SK-N-SH (cell line): ENCODE data around the gene CFAP221. TPM values are rescaled to one million over a fixed set of nuclear protein-coding genes. Genes with fewer than 3 reads are reported as not detected.

Experiments used
- CTCF ChIA-PET: fragments of 300-600, 350-600 bp; formaldehyde crosslinking; extraction: SDS; loops from one replicate; lab custom pipeline; 2021; lab: Yijun Ruan, JAX
- POLR2A ChIA-PET: fragments of 350-600 bp; sonication (Branson Sonifier 250); formaldehyde crosslinking; extraction: SDS; loops from one replicate; lab custom pipeline; 2020; ENCODE audit warnings: antibody characterized with exemption, inconsistent platforms; lab: Yijun Ruan, JAX
- DNase-seq: peaks from one replicate; pipeline ENCODE4 v3.0.0; 2012
- H2AFZ ChIP-seq: fragments of 200-600 bp; sonication (generic); 2 replicates; pipeline ENCODE4 v1.8.1; 2016; ENCODE audit warnings: antibody characterized with exemption, mild to moderate bottlenecking, low read depth
- H3F3A ChIP-seq: fragments of 200-600 bp; sonication (generic); replicated peaks from 2 replicates; pipeline ENCODE3; 2016; ENCODE audit warnings: antibody characterized with exemption, mild to moderate bottlenecking; ENCODE audit not compliant: insufficient read depth
- H3K27ac ChIP-seq, 2 experiments: fragments of 200-500 bp in 1 of 2; fragments of 200-600 bp in 1 of 2; sonication (Bioruptor generic) in 1 of 2; sonication (generic), shearing (Covaris generic) in 1 of 2; 2 replicates each; pipeline versions ENCODE4 v1.5.1 to v1.6.1; 2014 to 2016; ENCODE audit warnings: low read depth in 2 of 2, inconsistent platforms in 1 of 2, low read length in 1 of 2, mild to moderate bottlenecking in 1 of 2, mixed read lengths in 1 of 2
- H3K27me3 ChIP-seq: fragments of 200-600 bp; sonication (generic), shearing (Covaris generic); 2 replicates; pipeline ENCODE4 v1.6.1; 2016; ENCODE audit warnings: mixed run types; ENCODE audit not compliant: insufficient read depth
- H3K36me3 ChIP-seq, 2 experiments: fragments of 200-500 bp in 1 of 2; fragments of 200-600 bp in 1 of 2; sonication (Bioruptor generic) in 1 of 2; sonication (generic) in 1 of 2; replicated peaks in 1 of 2; 2 replicates each; pipeline versions ENCODE3 to v1.5.1; 2014 to 2016; ENCODE audit warnings: low read length in 1 of 2, mild to moderate bottlenecking in 1 of 2; ENCODE audit not compliant: insufficient read depth in 2 of 2, control insufficient read depth in 1 of 2
- H3K4me1 ChIP-seq, 2 experiments: fragments of 200-500 bp in 1 of 2; fragments of 200-600 bp in 1 of 2; sonication (Bioruptor generic) in 1 of 2; sonication (generic), shearing (Covaris generic) in 1 of 2; 2 replicates each; pipeline versions ENCODE4 v1.5.1 to v1.6.1; 2014 to 2016; ENCODE audit warnings: low read depth in 1 of 2, low read length in 1 of 2, mixed run types in 1 of 2; ENCODE audit not compliant: insufficient read depth in 2 of 2, control insufficient read depth in 1 of 2
- H3K4me2 ChIP-seq: fragments of 200-600 bp; sonication (generic), shearing (Covaris generic); 2 replicates; pipeline ENCODE4 v1.6.1; 2017; ENCODE audit warnings: mixed run types
- H3K4me3 ChIP-seq, 2 experiments: fragments of 200-500 bp in 1 of 2; fragments of 200-600 bp in 1 of 2; sonication (Bioruptor generic) in 1 of 2; sonication (generic), shearing (Covaris generic) in 1 of 2; 2 replicates each; pipeline versions ENCODE4 v1.5.1 to v1.8.1; 2014 to 2016; ENCODE audit warnings: low read depth in 2 of 2, inconsistent platforms in 1 of 2, low read length in 1 of 2, mild to moderate bottlenecking in 1 of 2, mixed read lengths in 1 of 2, moderate library complexity in 1 of 2
- H3K79me2 ChIP-seq: fragments of 200-600 bp; sonication (generic); 2 replicates; pipeline ENCODE4 v1.8.1; 2017; ENCODE audit warnings: mild to moderate bottlenecking; ENCODE audit not compliant: insufficient read depth
- H3K9ac ChIP-seq: fragments of 200-600 bp; sonication (generic); 2 replicates; pipeline ENCODE4 v1.6.1; 2017; ENCODE audit warnings: mixed run types
- H3K9me2 ChIP-seq: fragments of 200-600 bp; sonication (generic); 2 replicates; pipeline ENCODE4 v1.6.1; 2017; ENCODE audit warnings: mixed run types
- H3K9me3 ChIP-seq: fragments of 200-600 bp; sonication (generic); 2 replicates; pipeline ENCODE4 v1.6.1; 2017; ENCODE audit warnings: mixed run types, mild to moderate bottlenecking, moderate library complexity
- H4K20me1 ChIP-seq: fragments of 200-600 bp; sonication (generic); 2 replicates; pipeline ENCODE4 v1.6.1; 2017; ENCODE audit warnings: mild to moderate bottlenecking, mixed run types; ENCODE audit not compliant: insufficient read depth
- CHD2 ChIP-seq: fragments of 150-350 bp; IDR thresholded peaks from 2 replicates; pipeline ENCODE4 v1.6.1; 2018; ENCODE audit warnings: low read length; ENCODE audit not compliant: partially characterized antibody
- ELF1 ChIP-seq: IDR thresholded peaks from 2 replicates; pipeline ENCODE4 v1.4.0; 2012
- EZH2phosphoT487 ChIP-seq: fragments of 200-600 bp; sonication (generic); IDR thresholded peaks from 2 replicates; pipeline ENCODE4 v1.6.1; 2017; ENCODE audit warnings: low read depth, mixed run types, mild to moderate bottlenecking, antibody characterized with exemption, moderate library complexity, borderline replicate concordance
- FOSL2 ChIP-seq: IDR thresholded peaks from 2 replicates; pipeline ENCODE4 v1.4.0; 2012; ENCODE audit warnings: low read depth, mild to moderate bottlenecking, moderate library complexity, borderline replicate concordance
- FOXJ3 ChIP-seq: sonication (generic); formaldehyde crosslinking; IDR thresholded peaks from 2 replicates; pipeline ENCODE4 v1.5.1; 2020; ENCODE audit warnings: mild to moderate bottlenecking, missing genetic modification reagents
- FOXM1 ChIP-seq: IDR thresholded peaks from 2 replicates; pipeline ENCODE4 v1.4.0; 2012; ENCODE audit warnings: low read depth, mild to moderate bottlenecking
- JUND ChIP-seq: IDR thresholded peaks from 2 replicates; pipeline ENCODE4 v1.4.0; 2012
- MXI1 ChIP-seq: IDR thresholded peaks from 2 replicates; pipeline ENCODE4 v1.6.1; 2012; ENCODE audit warnings: mild to moderate bottlenecking, low read depth, low read length, improper control_type of control experiment
- NFIC ChIP-seq: IDR thresholded peaks from 2 replicates; pipeline ENCODE4 v1.4.0; 2012; ENCODE audit warnings: borderline replicate concordance
- PBX3 ChIP-seq: IDR thresholded peaks from 2 replicates; pipeline ENCODE4; 2012
- REST ChIP-seq: IDR thresholded peaks from 2 replicates; pipeline ENCODE4 v1.6.1; 2012; ENCODE audit warnings: mild to moderate bottlenecking, low read depth, low read length, moderate library complexity
- RFX5 ChIP-seq: IDR thresholded peaks from 2 replicates; pipeline ENCODE4 v1.6.1; 2012; ENCODE audit warnings: mild to moderate bottlenecking, improper control_type of control experiment, low read length
- TAF1 ChIP-seq: IDR thresholded peaks from 2 replicates; pipeline ENCODE4 v1.6.1; 2012; ENCODE audit warnings: low read depth, mild to moderate bottlenecking, low read length, moderate library complexity, borderline replicate concordance
- TEAD4 ChIP-seq: IDR thresholded peaks from 2 replicates; pipeline ENCODE4 v1.4.0; 2012; ENCODE audit warnings: mild to moderate bottlenecking, borderline replicate concordance; ENCODE audit not compliant: insufficient read depth
- USF2 ChIP-seq: fragments of 150-350 bp; IDR thresholded peaks from 2 replicates; pipeline ENCODE4 v1.6.1; 2017; ENCODE audit warnings: antibody characterized with exemption, low read length, low read depth, borderline replicate concordance
- WGBS: methylation state at CpG from one replicate; pipeline ENCODE4 v1.1.6; 2017; ENCODE audit warnings: low lambda C conversion rate; 5-methylcytosine and 5-hydroxymethylcytosine counted together
- polyA plus RNA-seq, 3 experiments: library from polyadenylated mRNA; depleted of rRNA; stranded (reverse); fragments of >200 nt; gene quantifications; 2 replicates each; pipeline ENCODE4 v1.2.3, GENCODE V29; 2012

The CFAP221 gene
- polyA plus RNA-seq, 1 of the 3 experiments (the other 2 are of a cell fraction) = 0.12 TPM

GRCh38 chr2:119649364-119649917, 105.2 kb downstream of the CFAP221 start:
- 43% methylated on average over 5 of the region's 5 CpGs for WGBS
- Histone ChIP-seq H3K4me3 (no peak overlapping the region), H4K20me1 (no peaks in the 10 kb centered on the region), H3K9ac (no peak overlapping the region), H3K27me3 (no peaks in the 10 kb centered on the region), H3F3A (no peaks in the 10 kb centered on the region), H3K9me3 (no peaks in the 10 kb centered on the region), H3K4me2 (no peak overlapping the region), H3K36me3 (no peaks in the 10 kb centered on the region), H3K27ac (no peak overlapping the region), H3K4me1 (peaks cover 0 to 4% of the 10 kb centered on the region in 2 experiments; a peak in 2 of 4 replicates)
- POLR2A ChIA-PET = no interaction called here
- DNase-seq = no peak
- no peak for TF ChIP-seq USF2
- no peak for TF ChIP-seq RFX5
- TF ChIP-seq FOXJ3 (CRISPR knock-in tag) = no peak
- TF ChIP-seq REST = no peak
- no peak for TF ChIP-seq TAF1
- TF ChIP-seq FOSL2 = no peak
- TF ChIP-seq JUND = no peak
- TF ChIP-seq, all 33 proteins: peak for 0
- Histone ChIP-seq H3K9me2 (no peaks in the 10 kb centered on the region), H3K79me2 (no peaks in the 10 kb centered on the region), H2AFZ (no peak overlapping the region)
- CTCF ChIA-PET = interaction anchor here (1.0 to 3.3 kb wide), 4 partner anchors 7 to 12 kb away, joined by 4 to 14 read pairs (median 12); no protein-coding TSS in a partner anchor

GRCh38 chr2:119650206-119650605, 106.0 kb downstream of the CFAP221 start:
- ChIA-PET CTCF (interaction anchor here (0.8 to 3.3 kb wide), 3 partner anchors 8 to 28 kb away, joined by 3 to 14 read pairs (median 13); no protein-coding TSS in a partner anchor), POLR2A (no interaction called here)
- peaks cover 0 to 3% of the 10 kb centered on the region in 2 experiments; a peak in 2 of 4 replicates for H3K4me1 ChIP-seq
- TF ChIP-seq ELF1 = no peak
- TF ChIP-seq FOXM1 = no peak
- no peak for TF ChIP-seq PBX3
- no peak for TF ChIP-seq TAF1
- TF ChIP-seq USF2 = no peak
- no peak for TF ChIP-seq MXI1
- TF ChIP-seq NFIC = no peak
- no peak for TF ChIP-seq EZH2phosphoT487
- TF ChIP-seq RFX5 = no peak
- no peak for TF ChIP-seq CHD2
- TF ChIP-seq TEAD4 = no peak
- TF ChIP-seq REST = no peak
- H2AFZ ChIP-seq = no peak overlapping the region
- no peaks in the 10 kb centered on the region for H3K27me3 ChIP-seq
- H3F3A ChIP-seq = no peaks in the 10 kb centered on the region
- H3K4me2 ChIP-seq = no peak overlapping the region
- no peaks in the 10 kb centered on the region for H4K20me1 ChIP-seq
- DNase-seq = no peak
- no peak overlapping the region for H3K27ac ChIP-seq
- no peaks in the 10 kb centered on the region for H3K9me2 ChIP-seq
- WGBS = 57% methylated on average over 3 of the region's 3 CpGs
- no peaks in the 10 kb centered on the region for H3K9me3 ChIP-seq
- no peaks in the 10 kb centered on the region for H3K79me2 ChIP-seq
- no peak overlapping the region for H3K4me3 ChIP-seq
- H3K9ac ChIP-seq = no peak overlapping the region
- no peaks in the 10 kb centered on the region for H3K36me3 ChIP-seq
